ENCODE data around the gene MEST.
"Not testable (repeated sequence)": the region's sequence is repeated elsewhere in the genome, so short reads cannot be mapped to it uniquely, and the experiment has no call there.

MEST gene

GRCh38 chr7:130523519-130524125, 31.7 kb downstream of the MEST start:
- not testable (repeated sequence) for DNase-seq (ENCODE audit: low spot score)

GRCh38 chr7:130524628-130525027, 32.7 kb downstream of the MEST start:
- DNase-seq (ENCODE audit: low spot score): no peak

DNA sequence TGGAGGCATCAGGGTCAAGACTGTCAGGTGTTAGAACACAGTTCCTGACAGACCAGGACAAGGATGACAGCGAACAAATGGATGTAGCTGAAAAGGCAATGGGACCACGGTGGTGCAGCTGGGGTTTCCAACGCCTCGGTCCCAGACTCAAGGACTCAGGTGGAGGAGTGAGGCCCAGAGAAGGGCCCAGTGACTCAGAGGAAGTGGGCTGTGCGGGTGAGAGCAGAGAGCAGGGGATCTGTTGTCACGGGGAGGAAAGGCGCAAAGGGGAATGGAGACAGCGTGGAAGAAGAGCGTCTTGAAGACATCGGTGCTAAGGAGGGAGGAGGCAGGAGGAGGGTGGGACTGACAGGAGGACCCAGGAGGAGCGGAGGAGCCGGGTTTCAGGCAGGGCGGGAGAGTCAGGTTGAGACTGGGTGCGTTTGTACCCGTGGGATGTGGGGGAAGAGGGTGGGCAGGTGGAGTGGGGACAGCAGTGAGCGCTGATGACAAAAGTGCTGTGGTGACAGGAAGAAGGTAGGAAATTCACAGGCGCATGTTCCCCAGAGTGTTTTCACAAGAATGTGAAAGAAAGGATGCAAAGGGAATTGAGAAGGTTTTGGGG, 36.0 kb downstream of the MEST start:
- DNase-seq (ENCODE audit: low spot score): not testable (repeated sequence)

GRCh38 chr7:130529417-130529816, 37.5 kb downstream of the MEST start:
- no peak for DNase-seq (ENCODE audit: low spot score)

DNA sequence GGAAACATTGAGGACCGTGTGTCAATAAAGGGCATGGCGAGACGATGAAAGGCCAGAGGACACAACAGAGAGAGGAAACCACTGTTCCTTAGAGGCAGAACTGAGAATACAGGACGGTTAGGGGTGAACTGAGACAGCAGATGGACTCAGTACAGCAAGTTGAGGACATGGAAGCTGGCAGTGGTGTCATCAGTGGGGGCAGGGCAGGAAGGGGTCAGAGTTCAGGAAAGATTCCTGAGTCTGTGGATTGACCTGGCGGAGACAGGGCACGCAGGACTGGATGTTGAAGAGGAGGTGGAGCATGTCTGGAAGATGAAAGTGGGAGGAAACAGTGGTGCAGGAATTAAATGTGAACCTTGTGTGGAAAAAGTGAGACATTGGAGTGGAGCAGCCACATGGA, 46.0 kb downstream of the MEST start:
- not testable (repeated sequence) for DNase-seq (ENCODE audit: low spot score)

DNA sequence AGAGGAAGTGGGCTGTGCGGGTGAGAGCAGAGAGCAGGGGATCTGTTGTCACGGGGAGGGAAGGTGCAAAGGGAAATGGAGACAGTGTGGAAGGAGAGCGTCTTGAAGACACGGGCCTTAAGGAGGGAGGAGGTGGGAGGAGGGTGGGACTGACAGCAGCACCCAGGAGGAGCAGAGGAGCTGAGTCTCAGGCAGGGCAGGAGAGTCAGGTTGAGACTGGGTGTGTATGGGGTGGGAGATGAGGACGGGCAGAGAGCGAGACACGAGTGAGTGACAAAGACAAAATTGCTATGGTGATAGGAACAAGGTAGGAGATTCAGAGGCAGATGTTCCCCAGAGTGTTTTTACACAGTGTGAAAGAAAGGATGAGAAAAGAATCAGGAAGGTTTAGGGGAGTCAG, 49.4 kb downstream of the MEST start:
- not testable (repeated sequence) for DNase-seq (ENCODE audit: low spot score)

- DNase-seq (ENCODE audit: low spot score): not testable (repeated sequence)
Observed at GRCh38 chr7:130542297-130542696, 50.4 kb downstream of the MEST start.

DNA sequence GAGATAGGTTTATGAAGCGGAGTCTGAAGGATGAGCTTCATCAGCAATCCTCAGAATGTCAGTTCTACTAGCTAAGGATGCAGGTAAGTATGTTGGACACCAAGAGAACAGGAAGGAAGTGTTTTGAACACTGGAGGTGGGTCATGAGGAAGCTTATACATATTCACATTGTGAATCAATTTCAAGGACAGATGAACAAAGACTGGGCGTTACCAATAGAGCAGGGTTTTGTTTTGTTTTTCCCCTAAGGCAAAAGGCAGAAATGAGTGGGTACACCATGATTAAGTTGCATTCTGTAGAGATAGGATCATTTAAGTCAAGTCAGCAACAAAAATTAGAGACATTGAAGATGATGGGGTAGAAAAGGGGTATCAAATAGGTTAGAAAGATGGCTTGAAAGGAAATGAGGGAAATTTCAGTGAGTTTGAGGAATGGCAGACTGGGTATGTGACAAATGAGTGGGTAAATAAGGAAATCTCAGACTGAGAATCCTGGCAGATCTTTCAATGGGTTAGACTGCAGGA, 51.7 kb downstream of the MEST start:
- no peak for DNase-seq (ENCODE audit: low spot score)

DNA sequence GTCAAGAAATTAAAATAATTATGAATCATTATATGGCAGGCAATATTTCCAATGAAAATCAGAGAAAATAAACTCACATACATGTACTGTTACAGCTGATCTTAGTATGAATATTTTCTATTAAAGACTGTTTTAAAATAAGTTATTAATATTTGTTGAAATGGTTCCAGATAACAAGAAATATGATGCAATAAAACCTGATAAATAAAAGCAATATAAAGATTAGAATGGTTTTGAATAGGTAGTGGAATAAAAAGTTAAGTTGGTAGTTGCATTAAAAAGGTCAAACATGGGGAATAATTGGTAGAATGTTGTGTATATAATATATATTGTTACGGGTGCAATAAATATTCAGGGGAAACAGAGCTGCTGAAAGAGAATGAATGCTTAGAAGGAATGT, 52.5 kb downstream of the MEST start:
- no peak for DNase-seq (ENCODE audit: low spot score)

DNA sequence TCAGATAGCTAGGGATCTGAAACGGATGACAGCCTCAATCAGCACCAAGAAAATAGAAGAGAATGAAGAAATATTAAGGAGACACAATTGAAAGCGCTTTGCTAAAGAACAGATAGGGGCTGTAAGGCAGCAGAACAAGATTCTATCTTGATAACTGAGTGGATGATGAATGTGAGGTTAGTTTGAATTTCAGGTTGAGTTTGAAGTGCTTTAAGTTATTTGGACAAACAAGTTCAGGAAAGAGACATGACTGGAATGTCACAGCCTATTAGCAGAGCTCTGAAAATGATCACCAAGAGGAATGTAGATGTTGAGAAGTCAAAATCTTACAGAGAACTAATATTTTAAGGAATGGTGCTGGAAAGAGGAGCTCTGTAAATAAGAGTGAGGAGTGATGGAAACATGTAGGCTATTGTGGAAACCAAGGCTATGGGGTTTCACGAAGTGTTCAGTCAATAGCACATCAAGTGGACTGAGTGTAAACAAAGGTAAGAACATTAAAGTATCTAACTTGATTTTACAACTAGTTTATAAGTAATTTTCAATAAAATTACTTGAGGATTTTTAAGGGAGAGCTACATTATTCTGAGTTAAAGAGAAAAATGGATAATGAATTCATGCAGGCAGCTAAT, 61.6 kb downstream of the MEST start:
- DNase-seq (ENCODE audit: low spot score): no peak

- no peak for DNase-seq (ENCODE audit: low spot score)
Observed at GRCh38 chr7:130554481-130554880, 62.6 kb downstream of the MEST start.

Measured in Ammon's horn (tissue), 1 donor.